Measurements from ENCODE around the gene MYO3B. TPM values are rescaled to one million over a fixed set of nuclear protein-coding genes. Genes with fewer than 3 reads are reported as not detected.

MYO3B gene
- total RNA-seq, 1 experiment from 2014 or later, result 0.63 TPM

DNA sequence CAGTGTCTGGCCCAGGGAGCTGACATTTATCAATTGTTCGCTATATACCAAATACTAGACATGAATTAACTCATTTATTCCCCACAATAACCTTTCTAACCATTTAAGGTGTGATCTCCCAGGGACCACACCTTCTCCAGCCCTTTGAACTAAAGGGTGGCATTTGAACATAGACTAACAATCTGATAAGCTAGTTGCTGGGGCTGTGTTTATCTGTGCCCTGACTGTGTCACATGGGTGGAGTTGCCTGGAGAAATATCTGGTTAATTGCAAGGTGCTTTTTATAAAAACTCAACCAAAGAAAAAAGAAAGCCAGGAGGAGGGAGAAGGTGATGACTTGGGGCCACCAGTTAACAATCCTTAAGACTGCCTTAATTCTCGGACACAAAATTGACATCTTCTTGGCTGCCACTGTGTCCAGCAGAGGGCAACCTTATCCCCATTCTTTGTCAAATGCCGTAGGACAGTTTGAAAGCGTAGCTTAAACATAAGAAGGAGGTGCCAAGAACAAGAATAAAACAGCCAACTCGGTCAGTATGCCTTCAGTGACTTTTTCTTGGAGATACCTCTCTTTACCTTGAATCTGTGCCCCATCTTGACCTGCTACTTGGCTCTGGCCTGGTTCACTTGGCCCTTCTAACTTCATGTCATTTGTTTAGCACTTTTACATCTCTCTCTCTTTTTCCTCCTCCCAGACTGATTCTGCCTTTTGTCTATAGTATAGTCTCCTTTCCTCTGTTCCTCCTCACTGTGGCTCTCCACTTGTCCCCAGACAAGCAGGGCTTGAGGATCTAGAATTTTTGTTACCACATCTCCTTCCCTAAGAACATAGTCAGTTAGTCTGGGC, 183.4 kb downstream of the MYO3B start:
- TF ChIP-seq, protein P1, sequence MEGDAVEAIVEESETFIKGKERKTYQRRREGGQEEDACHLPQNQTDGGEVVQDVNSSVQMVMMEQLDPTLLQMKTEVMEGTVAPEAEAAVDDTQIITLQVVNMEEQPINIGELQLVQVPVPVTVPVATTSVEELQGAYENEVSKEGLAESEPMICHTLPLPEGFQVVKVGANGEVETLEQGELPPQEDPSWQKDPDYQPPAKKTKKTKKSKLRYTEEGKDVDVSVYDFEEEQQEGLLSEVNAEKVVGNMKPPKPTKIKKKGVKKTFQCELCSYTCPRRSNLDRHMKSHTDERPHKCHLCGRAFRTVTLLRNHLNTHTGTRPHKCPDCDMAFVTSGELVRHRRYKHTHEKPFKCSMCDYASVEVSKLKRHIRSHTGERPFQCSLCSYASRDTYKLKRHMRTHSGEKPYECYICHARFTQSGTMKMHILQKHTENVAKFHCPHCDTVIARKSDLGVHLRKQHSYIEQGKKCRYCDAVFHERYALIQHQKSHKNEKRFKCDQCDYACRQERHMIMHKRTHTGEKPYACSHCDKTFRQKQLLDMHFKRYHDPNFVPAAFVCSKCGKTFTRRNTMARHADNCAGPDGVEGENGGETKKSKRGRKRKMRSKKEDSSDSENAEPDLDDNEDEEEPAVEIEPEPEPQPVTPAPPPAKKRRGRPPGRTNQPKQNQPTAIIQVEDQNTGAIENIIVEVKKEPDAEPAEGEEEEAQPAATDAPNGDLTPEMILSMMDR (conservative IDR thresholded peaks at IDR 0.05), result peak; percentile 86
- H2BK15ac ChIP-seq (ENCODE audit: low read depth, low read length), result no peak overlapping the region
- no peak overlapping the region for H3K14ac ChIP-seq (ENCODE audit: insufficient read depth, low read length)
- H4K91ac ChIP-seq (ENCODE audit: insufficient read length, low read depth, low read length), result no peak overlapping the region
- H3K79me2 ChIP-seq (ENCODE audit: insufficient read depth, low read length), result no peaks in the 10 kb centered on the region
- no peak overlapping the region for H4K8ac ChIP-seq (replicated peaks; ENCODE audit: insufficient read length, low read depth, low read length)
- no peak overlapping the region for H3K27ac ChIP-seq (ENCODE audit: insufficient read length, low read depth, low read length)
- no peak overlapping the region for H4K5ac ChIP-seq (ENCODE audit: insufficient read length, low read depth, low read length)
- Mint-ChIP-seq H3K27ac (no peak overlapping the region), H3K4me3 (no peak overlapping the region), H3K4me1 (peaks cover 42 to 48% of the 10 kb centered on the region in 2 experiments), H3K27me3 (ENCODE audit: low read depth) (no peaks in the 10 kb centered on the region; the same call in 1 of the 2 replicates), H3K36me3 (ENCODE audit: insufficient read depth in 1 of 3, low read depth in 3 of 3) (no peaks in the 10 kb centered on the region), H3K9me3 (no peaks in the 10 kb centered on the region)
- no peak overlapping the region for H2AFZ ChIP-seq (ENCODE audit: low read length)
- H3T11ph ChIP-seq (ENCODE audit: low read length), result no peak overlapping the region
- no peak overlapping the region for H3K56ac ChIP-seq (ENCODE audit: insufficient read length, low read depth, low read length)
- no peaks in the 10 kb centered on the region; the same call in 1 of the 2 replicates for H3K27me3 ChIP-seq (ENCODE audit: insufficient read depth, low read length)
- H4K20me1 ChIP-seq (ENCODE audit: control insufficient read depth, insufficient read depth, insufficient read length), result no peaks in the 10 kb centered on the region
- H3K9ac ChIP-seq (ENCODE audit: extremely low read depth, insufficient read length, low read length), result no peak overlapping the region
- WGBS (ENCODE audit: extremely low coverage, insufficient read length, low lambda C conversion rate), result no CpG with 5 or more reads among the region's 5 CpGs
- H2AK5ac ChIP-seq (ENCODE audit: insufficient read length, low read length), result no peak overlapping the region
- H3K4me1 ChIP-seq (ENCODE audit: insufficient read depth, low read length), result peaks cover 5% of the 10 kb centered on the region; the same call in 1 of the 2 replicates
- no peak overlapping the region for H3K4ac ChIP-seq (ENCODE audit: low read depth, low read length)
- no peaks in the 10 kb centered on the region for H3K79me1 ChIP-seq (ENCODE audit: insufficient read depth, low read depth, low read length, poor library complexity, severe bottlenecking)
- peak; percentile 64 for DNase-seq
- H3K4me2 ChIP-seq (ENCODE audit: insufficient read depth, insufficient read length, low read length), result no peak overlapping the region
- H2BK12ac ChIP-seq (ENCODE audit: insufficient read length, low read depth, low read length), result no peak overlapping the region
- H2BK20ac ChIP-seq (ENCODE audit: low read depth, low read length, poor library complexity, severe bottlenecking), result no peak overlapping the region
- no peak overlapping the region for H2BK120ac ChIP-seq (ENCODE audit: low read depth, low read length, poor library complexity, severe bottlenecking)
- H3K23ac ChIP-seq (ENCODE audit: insufficient read length, low read depth, low read length), result no peak overlapping the region
- H2BK5ac ChIP-seq (ENCODE audit: insufficient read length, low read length), result no peak overlapping the region
- no peak overlapping the region for H3K18ac ChIP-seq (ENCODE audit: insufficient read length, low read depth, low read length)
- H3K9me3 ChIP-seq (ENCODE audit: control insufficient read depth, low read depth, low read length), result no peaks in the 10 kb centered on the region
- H3K23me2 ChIP-seq (ENCODE audit: insufficient read length, low read depth, low read length, poor library complexity, severe bottlenecking), result no peaks in the 10 kb centered on the region

All from H9 (cell line).